SK-N-SH (cell line): ENCODE results near the gene SOWAHD. TPM values are rescaled to one million over a fixed set of nuclear protein-coding genes. Genes with fewer than 3 reads are reported as not detected.

ENCODE experiments used
- FOXM1 ChIP-seq: IDR thresholded peaks from 2 replicates; pipeline ENCODE4 v1.4.0; 2012; ENCODE audit warnings: low read depth, mild to moderate bottlenecking
- GABPA ChIP-seq: IDR thresholded peaks from 2 replicates; pipeline ENCODE4 v1.4.0; 2012; ENCODE audit warnings: low read depth, mild to moderate bottlenecking
- JUND ChIP-seq: IDR thresholded peaks from 2 replicates; pipeline ENCODE4 v1.4.0; 2012
- NFIC ChIP-seq: IDR thresholded peaks from 2 replicates; pipeline ENCODE4 v1.4.0; 2012; ENCODE audit warnings: borderline replicate concordance
- RFX5 ChIP-seq: IDR thresholded peaks from 2 replicates; pipeline ENCODE4 v1.6.1; 2012; ENCODE audit warnings: mild to moderate bottlenecking, improper control_type of control experiment, low read length
- RXRA ChIP-seq: IDR thresholded peaks from 2 replicates; pipeline ENCODE4 v1.4.0; 2012; ENCODE audit warnings: low read depth, mild to moderate bottlenecking, borderline replicate concordance
- TAF1 ChIP-seq: IDR thresholded peaks from 2 replicates; pipeline ENCODE4 v1.6.1; 2012; ENCODE audit warnings: low read depth, mild to moderate bottlenecking, low read length, moderate library complexity, borderline replicate concordance
- TEAD4 ChIP-seq: IDR thresholded peaks from 2 replicates; pipeline ENCODE4 v1.4.0; 2012; ENCODE audit warnings: mild to moderate bottlenecking, borderline replicate concordance; ENCODE audit not compliant: insufficient read depth
- polyA plus RNA-seq, 3 experiments: library from polyadenylated mRNA; depleted of rRNA; stranded (reverse); fragments of >200 nt; gene quantifications; 2 replicates each; pipeline ENCODE4 v1.2.3, GENCODE V29; 2012
- small RNA-seq, 7 experiments: library from RNA; depleted of rRNA; stranded (forward); fragments of <200 nt; gene quantifications; one replicate each; pipeline ENCODE3, GENCODE V24; 2012
- TF ChIP-seq, protein P1 (sequence below): IDR thresholded peaks from 2 replicates; pipeline ENCODE4 v1.4.0; 2012; ENCODE audit warnings: low read depth, borderline replicate concordance
- TF ChIP-seq, protein P2 (sequence below): IDR thresholded peaks from 2 replicates; pipeline ENCODE4 v1.4.0; 2012; ENCODE audit warnings: low read depth, borderline replicate concordance

Gene SOWAHD
- polyA plus RNA-seq, 1 of the 3 experiments (the other 2 are of a cell fraction): 0.20 TPM

DNA sequence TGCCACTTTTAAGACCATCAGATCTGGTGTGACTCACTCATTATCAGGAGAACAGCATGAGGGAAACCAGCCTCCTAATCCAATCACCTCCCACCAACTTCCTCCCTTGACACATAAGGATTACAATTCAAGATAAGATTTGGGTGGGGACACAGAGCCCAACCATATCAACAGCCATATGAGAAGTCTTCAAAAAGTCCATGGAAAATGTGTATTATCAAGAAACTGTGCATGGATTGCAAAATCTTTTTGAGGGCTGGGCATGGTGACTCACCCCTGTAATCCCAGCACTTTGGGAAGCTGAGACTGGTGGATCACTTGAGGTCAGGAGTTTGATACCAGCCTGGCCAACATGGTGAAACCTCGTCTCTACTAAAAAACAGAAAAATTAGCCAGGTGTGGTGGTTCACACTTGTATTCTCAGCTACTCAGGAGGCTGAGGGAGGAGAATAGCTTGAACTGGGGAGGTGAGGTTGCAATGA lies 50.8 kb downstream of the SOWAHD start (continued):
- TF ChIP-seq, protein P1, sequence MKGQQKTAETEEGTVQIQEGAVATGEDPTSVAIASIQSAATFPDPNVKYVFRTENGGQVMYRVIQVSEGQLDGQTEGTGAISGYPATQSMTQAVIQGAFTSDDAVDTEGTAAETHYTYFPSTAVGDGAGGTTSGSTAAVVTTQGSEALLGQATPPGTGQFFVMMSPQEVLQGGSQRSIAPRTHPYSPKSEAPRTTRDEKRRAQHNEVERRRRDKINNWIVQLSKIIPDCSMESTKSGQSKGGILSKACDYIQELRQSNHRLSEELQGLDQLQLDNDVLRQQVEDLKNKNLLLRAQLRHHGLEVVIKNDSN: no peak
- TF ChIP-seq RXRA (no peak), RFX5 (no peak), NFIC (no peak), FOXM1 (no peak), JUND (no peak), TAF1 (no peak), TEAD4 (no peak), GABPA (no peak)
- TF ChIP-seq, protein P2, sequence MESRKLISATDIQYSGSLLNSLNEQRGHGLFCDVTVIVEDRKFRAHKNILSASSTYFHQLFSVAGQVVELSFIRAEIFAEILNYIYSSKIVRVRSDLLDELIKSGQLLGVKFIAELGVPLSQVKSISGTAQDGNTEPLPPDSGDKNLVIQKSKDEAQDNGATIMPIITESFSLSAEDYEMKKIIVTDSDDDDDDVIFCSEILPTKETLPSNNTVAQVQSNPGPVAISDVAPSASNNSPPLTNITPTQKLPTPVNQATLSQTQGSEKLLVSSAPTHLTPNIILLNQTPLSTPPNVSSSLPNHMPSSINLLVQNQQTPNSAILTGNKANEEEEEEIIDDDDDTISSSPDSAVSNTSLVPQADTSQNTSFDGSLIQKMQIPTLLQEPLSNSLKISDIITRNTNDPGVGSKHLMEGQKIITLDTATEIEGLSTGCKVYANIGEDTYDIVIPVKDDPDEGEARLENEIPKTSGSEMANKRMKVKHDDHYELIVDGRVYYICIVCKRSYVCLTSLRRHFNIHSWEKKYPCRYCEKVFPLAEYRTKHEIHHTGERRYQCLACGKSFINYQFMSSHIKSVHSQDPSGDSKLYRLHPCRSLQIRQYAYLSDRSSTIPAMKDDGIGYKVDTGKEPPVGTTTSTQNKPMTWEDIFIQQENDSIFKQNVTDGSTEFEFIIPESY: no peak

Small RNAs within 50 kb of the gene (small RNA-seq; reads per million reads assigned to genes)
- 0 to 2.4 (median 0.10) reads per million in 7 experiments for gene SNORA69

Other genes with a start within 250 kb of the SOWAHD start
- 19.2 and 22.9 TPM in 2 replicates for gene STEEP1, start 193.2 kb upstream of the SOWAHD start, polyA plus RNA-seq (2012; rRNA removed)
- gene UBE2A, start 184.0 kb upstream of the SOWAHD start, polyA plus RNA-seq (2012; rRNA removed): 34.2 and 38.4 TPM in 2 replicates
- gene NKRF, start 152.2 kb upstream of the SOWAHD start, polyA plus RNA-seq (2012; rRNA removed): 3.2 and 3.7 TPM in 2 replicates
- 33.1 and 36.3 TPM in 2 replicates for gene SEPTIN6, start 65.4 kb upstream of the SOWAHD start, polyA plus RNA-seq (2012; rRNA removed)
- 4,443 and 5,368 TPM in 2 replicates for gene RPL39, start 33.0 kb downstream of the SOWAHD start, polyA plus RNA-seq (2012; rRNA removed)
- gene UPF3B, start 94.4 kb downstream of the SOWAHD start, polyA plus RNA-seq (2012; rRNA removed): 8.5 and 8.9 TPM in 2 replicates
- 11.8 and 14.8 TPM in 2 replicates for gene RNF113A, start 113.1 kb downstream of the SOWAHD start, polyA plus RNA-seq (2012; rRNA removed)
- 96.5 and 101 TPM in 2 replicates for gene NDUFA1, start 113.2 kb downstream of the SOWAHD start, polyA plus RNA-seq (2012; rRNA removed)
- gene AKAP14, start 137.3 kb downstream of the SOWAHD start, polyA plus RNA-seq (2012; rRNA removed): 0.16 and 0.23 TPM in 2 replicates
- gene NKAP, start 185.2 kb downstream of the SOWAHD start, polyA plus RNA-seq (2012; rRNA removed): 4.1 and 4.2 TPM in 2 replicates